ENCODE data around the gene SPRYD3. TPM values are rescaled to one million over a fixed set of nuclear protein-coding genes. Genes with fewer than 3 reads are reported as not detected.

The SPRYD3 gene
- total RNA-seq, 4 donors from 2014 or later = 37.8 to 82.7 (median 58.9) TPM

GRCh38 chr12:53074999-53075370 lies 4.2 kb downstream of the SPRYD3 start:
- TF ChIP-seq CTCF (IDR thresholded peaks at IDR 0.05) (no peak), POLR2A (IDR thresholded peaks at IDR 0.05) (no peak)
- Histone ChIP-seq H3K27ac (peak overlapping the region in 1 of 3 donors; percentile 62), H3K4me3 (replicated peaks in 1 of 3) (no peak overlapping the region), H3K36me3 (peaks cover 16% of the 10 kb centered on the region in 2 donors), H3K4me1 (peaks cover 32 to 61% of the 10 kb centered on the region in 2 donors), H3K27me3 (no peaks in the 10 kb centered on the region), H3K9me3 (no peaks in the 10 kb centered on the region)
- WGBS, 2 donors = 98 to 99% methylated on average over 3 of the region's 3 CpGs
- no peak for DNase-seq
- intact Hi-C loops (cut with DNase I) = no loop called here

GRCh38 chr12:53074283-53074998 lies 4.7 kb downstream of the SPRYD3 start:
- no peak for DNase-seq
- intact Hi-C loops (cut with DNase I) = no loop called here
- TF ChIP-seq CTCF (IDR thresholded peaks at IDR 0.05) = no peak
- no peak for TF ChIP-seq POLR2A (IDR thresholded peaks at IDR 0.05)
- Histone ChIP-seq H3K27me3 (no peaks in the 10 kb centered on the region), H3K36me3 (peaks cover 16% of the 10 kb centered on the region in 2 donors), H3K4me3 (replicated peaks in 1 of 3) (no peak overlapping the region), H3K4me1 (peaks cover 29 to 62% of the 10 kb centered on the region in 2 donors), H3K27ac (peak overlapping the region; percentile 14 to 62 (median 19)), H3K9me3 (no peaks in the 10 kb centered on the region)
- WGBS, 2 donors = 95 to 97% methylated on average over 9 to 11 of the region's 11 CpGs

GRCh38 chr12:53073881-53074280 lies 5.3 kb downstream of the SPRYD3 start:
- Histone ChIP-seq H3K4me1 (peaks cover 29 to 67% of the 10 kb centered on the region in 2 donors), H3K27me3 (no peaks in the 10 kb centered on the region), H3K4me3 (replicated peaks in 1 of 3) (no peak overlapping the region), H3K9me3 (no peaks in the 10 kb centered on the region), H3K36me3 (peaks cover 16% of the 10 kb centered on the region in 2 donors), H3K27ac (peak overlapping the region in 2 of 3 donors; percentile 19 to 62)
- peak in 1 of 2 donors; percentile 18 for DNase-seq
- no peak for TF ChIP-seq POLR2A (IDR thresholded peaks at IDR 0.05)
- no peak for TF ChIP-seq CTCF (IDR thresholded peaks at IDR 0.05)
- WGBS, 2 donors = 61 to 80% methylated on average over 6 of the region's 6 CpGs
- intact Hi-C loops (cut with DNase I) = no loop called here

GRCh38 chr12:53071591-53072551 lies 7.3 kb downstream of the SPRYD3 start:
- TF ChIP-seq POLR2A (IDR thresholded peaks at IDR 0.05) (no peak), CTCF (IDR thresholded peaks at IDR 0.05) (no peak)
- Histone ChIP-seq H3K27ac (peak overlapping the region; percentile 63 to 72 (median 68)), H3K36me3 (peaks cover 16 to 21% of the 10 kb centered on the region in 2 donors), H3K4me1 (peaks cover 15 to 58% of the 10 kb centered on the region in 2 donors), H3K27me3 (no peaks in the 10 kb centered on the region), H3K9me3 (no peaks in the 10 kb centered on the region), H3K4me3 (replicated peaks in 1 of 3) (no peak overlapping the region)
- intact Hi-C loops (cut with DNase I) = no loop called here
- 49 to 57% methylated on average over 10 to 11 of the region's 11 CpGs for WGBS, 2 donors
- DNase-seq = peak; percentile 80 to 85
